NCI-H460 (cell line): ENCODE results near the gene SHC3. TPM values are rescaled to one million over a fixed set of nuclear protein-coding genes. Genes with fewer than 3 reads are reported as not detected.

Source experiments
- DNase-seq: peaks from one replicate; pipeline ENCODE4 v3.0.0-alpha.2; 2016; ENCODE audit warnings: low read depth; ENCODE audit errors: extremely low read depth
- total RNA-seq: library from RNA; depleted of rRNA; stranded (reverse); fragments of >200 nt; shearing (Covaris generic); gene quantifications from 2 replicates; pipeline ENCODE4 v1.2.3, GENCODE V29; 2014

SHC3 gene
- total RNA-seq, 1 experiment from 2014 or later, result 2.4 TPM

DNA sequence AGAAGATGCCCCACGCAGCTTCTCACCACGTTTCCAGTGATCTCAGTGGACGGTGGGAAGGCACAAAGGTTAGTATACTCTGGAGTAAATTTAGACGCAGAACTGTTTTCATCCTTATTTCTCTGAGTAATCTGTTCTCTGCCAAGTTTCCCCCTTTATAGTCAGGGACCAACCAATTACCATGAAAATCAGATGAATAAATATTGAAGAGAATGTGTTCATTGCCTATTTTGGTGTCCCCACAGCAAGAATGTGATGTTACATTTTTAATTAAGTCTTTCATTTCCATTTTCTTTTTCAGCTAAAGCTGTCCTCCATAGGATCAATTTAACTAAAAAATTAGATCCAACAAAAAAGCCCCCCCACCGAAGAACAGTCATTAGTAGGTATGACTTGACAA lies 146.0 kb downstream of the SHC3 start:
- no peak for DNase-seq

GRCh38 chr9:89032173-89032572 lies 146.4 kb downstream of the SHC3 start:
- DNase-seq, result no peak

DNA sequence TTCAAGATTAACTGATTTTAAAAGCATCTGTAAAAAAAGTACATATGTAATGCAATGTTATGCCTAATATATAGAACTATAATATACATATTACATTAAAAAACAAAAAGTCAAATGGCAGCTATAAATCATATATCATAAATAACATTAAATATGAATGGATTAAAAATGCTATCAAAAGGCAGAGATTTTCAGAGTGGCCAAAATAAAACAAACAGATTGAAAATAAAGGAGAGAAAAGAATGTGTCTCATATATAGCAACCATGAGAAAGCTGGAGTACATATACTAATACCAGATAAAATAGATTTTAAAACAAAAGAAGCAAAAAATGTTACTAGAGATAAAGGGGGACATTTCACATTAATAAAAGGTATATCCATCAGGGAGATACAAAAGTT lies 148.8 kb downstream of the SHC3 start:
- no peak for DNase-seq

DNA sequence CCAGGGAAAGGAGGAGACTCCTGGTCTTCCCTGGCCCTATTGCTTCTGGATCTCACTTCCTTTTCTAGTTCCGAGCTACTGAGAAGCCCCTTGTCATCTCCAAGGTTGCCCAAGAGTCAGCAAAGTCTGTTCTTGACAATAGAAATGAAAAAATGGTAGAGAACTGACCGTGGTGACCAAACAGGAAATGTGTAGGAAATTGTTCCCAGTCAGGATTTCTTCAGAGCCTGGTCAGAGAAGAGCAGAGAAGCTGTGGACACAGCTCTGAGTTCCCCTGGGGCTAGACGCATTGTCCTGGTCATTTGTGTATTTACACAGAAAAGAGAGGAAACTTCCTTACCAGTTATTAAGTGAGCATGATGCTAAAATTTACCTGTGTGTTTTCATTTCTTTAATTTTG lies 151.7 kb downstream of the SHC3 start:
- no peak for DNase-seq

- DNase-seq, result no peak
Observed at GRCh38 chr9:89025553-89025952, 153.1 kb downstream of the SHC3 start.

- DNase-seq, result no peak
Observed at GRCh38 chr9:89024727-89025126, 153.9 kb downstream of the SHC3 start.

- DNase-seq, result no peak
Observed at GRCh38 chr9:89023740-89024139, 154.9 kb downstream of the SHC3 start.

DNA sequence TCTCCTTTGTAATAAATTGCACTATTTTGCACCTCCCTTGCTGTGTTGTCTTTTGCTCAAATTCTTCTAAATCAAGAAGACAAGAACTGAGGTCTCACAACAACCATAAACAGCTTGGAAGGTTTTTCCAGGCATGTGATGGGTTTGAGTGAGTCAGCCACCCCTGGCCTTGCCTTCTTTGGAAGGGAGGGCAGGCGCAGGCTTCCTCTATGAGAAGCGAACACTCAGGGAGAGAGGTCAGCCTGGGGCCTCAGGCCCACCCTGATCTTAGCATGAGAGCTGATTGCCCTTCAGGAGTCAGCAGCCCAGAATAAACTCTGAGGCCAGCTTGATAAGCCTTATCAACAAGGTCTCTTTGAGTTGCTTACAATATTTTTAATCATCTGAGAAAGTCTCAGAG lies 155.7 kb downstream of the SHC3 start:
- no peak for DNase-seq

DNA sequence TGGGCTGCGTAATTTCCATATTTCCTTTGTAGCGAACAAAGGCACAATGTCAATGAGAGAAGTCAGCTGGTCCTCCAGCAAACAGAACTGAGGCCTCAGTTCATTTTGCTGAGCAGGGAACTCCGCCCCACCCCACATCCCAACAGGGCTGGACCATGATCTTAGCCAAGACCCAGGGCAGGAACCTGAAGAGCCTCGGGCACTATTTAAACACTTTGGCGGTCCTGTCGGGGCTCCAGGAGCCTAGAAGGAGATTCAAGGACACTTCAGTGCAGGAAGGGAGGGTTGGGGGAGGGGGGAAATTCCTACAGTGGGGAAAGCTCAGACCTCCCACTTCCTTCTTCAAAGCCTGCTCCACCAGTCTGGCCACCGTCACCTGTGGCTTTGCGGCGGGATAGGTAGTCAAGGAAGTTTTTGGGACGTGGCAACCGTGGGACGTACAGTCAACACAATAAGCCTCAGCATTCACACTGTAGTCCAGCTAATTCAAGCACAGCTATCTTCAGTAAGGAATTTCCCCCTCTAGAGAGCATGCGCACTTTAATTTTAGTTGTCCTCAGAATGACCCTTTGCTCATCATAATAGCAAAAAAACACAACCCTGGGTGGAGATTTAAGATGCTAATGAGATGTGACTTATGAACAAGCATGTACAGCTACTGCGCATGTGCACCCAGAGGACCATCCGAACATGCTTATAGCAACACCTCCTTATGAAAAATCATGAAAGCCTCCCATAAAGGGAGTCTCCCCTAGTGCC lies 156.4 kb downstream of the SHC3 start:
- DNase-seq, result no peak

- DNase-seq, result peak; percentile 25
Observed at GRCh38 chr9:89021154-89021803, 157.3 kb downstream of the SHC3 start.

GRCh38 chr9:89020754-89021153 lies 157.9 kb downstream of the SHC3 start:
- DNase-seq, result no peak

- no peak for DNase-seq
Observed at GRCh38 chr9:89015336-89015735, 163.3 kb downstream of the SHC3 start.

DNA sequence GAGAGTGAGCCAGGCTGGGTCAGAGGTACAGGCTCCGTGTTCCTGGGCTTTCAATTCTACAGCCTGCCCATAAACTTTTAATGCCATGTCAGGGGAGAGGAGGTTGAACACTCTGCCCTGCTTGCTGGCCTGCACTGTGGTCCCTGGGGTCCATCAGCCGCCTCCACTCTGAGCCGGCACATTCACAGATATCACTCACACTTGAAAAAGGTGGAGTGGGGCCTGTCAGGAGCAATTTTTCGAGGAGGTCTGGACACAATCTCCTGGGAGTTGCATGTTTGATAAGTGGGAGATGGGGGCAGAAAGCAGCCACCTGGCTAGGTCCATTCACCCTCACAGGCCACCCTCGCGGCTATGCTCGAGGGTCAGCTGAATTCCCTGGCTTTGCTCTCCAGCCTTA lies 164.5 kb downstream of the SHC3 start:
- DNase-seq, result no peak

DNA sequence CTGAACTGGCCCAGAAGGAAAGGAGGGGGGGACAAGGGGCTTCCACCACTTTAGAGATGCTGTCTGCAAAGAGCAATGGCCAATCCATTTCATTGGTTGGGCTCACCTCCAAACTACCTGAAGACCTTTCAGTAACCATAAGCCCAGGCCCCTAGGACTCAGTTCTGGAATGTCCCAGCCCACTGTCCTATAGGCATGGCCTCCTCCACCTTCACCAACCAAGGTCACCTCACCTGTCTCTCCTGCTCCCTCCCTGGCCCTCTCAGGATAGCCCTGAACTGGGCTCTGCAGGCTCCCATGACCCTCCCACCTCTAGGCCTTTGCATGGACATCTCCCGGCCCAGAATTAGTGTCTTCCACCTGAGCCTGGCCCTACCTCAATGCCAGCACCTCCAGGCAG lies 165.0 kb downstream of the SHC3 start:
- DNase-seq, result no peak

DNA sequence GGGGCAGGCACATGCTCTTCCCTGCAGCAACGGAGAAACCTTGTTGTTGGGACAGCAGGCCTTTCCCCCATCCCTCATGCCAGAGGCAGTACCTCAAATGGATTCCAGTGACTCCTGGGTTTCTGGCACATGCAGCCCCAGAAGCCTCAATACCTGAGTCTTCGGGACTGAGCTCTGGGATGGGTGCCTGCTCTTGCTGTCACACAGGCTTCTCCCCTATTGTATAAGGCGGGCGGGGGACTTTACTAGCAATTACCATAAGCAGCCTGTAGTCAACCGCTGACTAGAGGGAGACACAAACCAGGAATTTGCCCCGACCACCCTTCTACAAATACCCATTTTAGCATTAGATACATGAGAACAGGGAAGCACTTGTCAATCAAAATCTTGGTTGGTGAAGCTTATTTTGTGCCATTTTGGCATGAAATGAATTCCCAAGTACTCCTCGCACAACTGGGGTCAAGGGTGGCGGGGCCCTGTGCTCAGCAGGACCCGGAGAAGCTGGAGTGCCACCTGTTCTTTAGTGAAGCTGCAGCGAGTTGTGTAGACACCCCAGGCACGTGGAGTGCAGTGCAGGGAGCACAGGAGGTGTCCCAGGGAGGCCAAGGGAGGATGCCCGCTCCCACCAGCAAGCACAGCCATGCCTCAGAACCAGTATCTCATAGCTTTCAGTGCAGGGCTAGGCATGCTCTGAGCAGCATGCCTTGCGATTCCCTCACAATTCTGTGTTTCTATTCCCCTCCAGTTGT lies 166.2 kb downstream of the SHC3 start:
- no peak for DNase-seq

- DNase-seq, result no peak
Observed at GRCh38 chr9:89011683-89012082, 166.9 kb downstream of the SHC3 start.

GRCh38 chr9:89010526-89011111 lies 168.0 kb downstream of the SHC3 start:
- DNase-seq, result no peak

DNA sequence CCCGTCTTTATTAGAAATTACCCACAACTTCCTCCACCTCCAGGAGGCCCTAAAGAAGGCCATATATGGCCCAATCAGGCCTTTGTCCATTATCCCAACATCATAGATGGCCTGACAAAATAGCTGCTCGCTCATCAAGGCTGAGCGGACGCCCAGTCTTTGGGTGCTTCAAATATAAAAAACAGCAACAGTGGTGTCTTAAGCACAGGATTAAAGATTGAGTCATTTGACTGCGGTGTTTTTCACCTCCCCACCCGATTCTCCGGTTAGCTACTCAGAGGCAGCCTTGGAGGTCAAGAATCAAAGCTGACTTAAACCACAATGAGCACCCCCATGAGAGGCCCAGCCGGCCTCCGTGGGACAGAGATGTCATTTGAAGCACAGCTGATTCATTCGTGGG lies 168.6 kb downstream of the SHC3 start:
- no peak for DNase-seq

DNA sequence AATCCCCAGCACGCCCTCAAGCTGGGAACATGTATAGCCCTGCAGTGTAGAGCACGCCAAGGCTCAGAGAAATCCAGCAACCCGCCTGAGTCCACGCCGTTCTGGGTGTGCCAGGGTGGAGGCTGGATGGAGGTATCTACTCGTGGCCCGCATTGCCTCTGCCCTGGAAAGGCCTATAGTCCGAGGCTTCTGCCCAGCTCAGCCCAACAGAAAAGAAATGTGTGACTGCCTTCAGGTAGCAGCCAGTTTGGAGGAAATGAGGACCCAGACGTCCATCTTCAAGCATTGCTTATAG lies 169.1 kb downstream of the SHC3 start:
- no peak for DNase-seq

GRCh38 chr9:89008744-89009545 lies 169.7 kb downstream of the SHC3 start:
- DNase-seq, result no peak
